LNCAP (cell line): ENCODE data around the gene ADARB2.

Experiments
- CTCF ChIP-seq: fragments of 450-650 bp; IDR thresholded peaks from 2 replicates; pipeline ENCODE4 v1.5.1; 2017; ENCODE audit warnings: mild to moderate bottlenecking

The ADARB2 gene

GRCh38 chr10:1179346-1180070 is 557.8 kb downstream of the ADARB2 start:
- TF ChIP-seq CTCF = no peak

DNA sequence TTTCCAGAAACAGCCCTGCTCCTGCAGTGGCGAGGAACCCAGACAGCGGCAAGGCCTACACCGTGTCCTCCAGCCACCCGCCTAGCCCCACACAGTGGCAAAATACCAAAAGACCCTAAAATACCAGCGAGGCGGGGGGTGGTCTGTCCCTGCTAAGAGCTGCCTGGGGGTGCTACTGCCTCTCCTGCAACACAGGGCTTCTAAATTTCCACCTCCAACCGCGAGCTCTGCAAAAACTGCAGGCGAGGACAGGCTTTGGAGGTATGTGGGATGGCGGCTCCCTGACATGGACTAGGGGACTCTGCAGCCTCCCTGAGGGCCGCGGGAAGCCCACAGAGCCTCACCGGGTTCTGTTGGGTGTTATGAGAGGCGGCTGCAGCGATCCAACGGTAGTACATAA is 558.8 kb downstream of the ADARB2 start:
- no peak for TF ChIP-seq CTCF

GRCh38 chr10:1177936-1178335 is 559.4 kb downstream of the ADARB2 start:
- no peak for TF ChIP-seq CTCF

GRCh38 chr10:1175956-1176565 is 561.3 kb downstream of the ADARB2 start:
- TF ChIP-seq CTCF = no peak

DNA sequence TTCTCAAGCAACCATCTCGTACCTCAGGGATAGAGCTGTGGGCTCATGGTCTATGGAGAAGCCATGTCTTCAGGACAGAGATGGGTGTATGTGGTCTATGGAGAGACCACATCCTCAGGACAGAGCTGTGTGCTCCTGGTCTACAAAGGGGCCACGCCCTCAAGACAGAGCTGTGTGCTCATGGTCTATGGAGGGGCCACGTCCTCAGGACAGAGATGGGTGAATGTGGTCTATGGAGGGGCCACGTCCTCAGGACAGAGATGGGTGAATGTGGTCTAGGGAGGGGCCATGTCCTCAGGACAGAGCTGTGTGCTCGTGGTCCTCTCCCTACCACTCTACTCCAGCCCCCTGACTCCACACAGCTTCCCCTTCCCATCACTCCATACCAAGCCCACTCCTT is 563.3 kb downstream of the ADARB2 start:
- TF ChIP-seq CTCF = no peak

DNA sequence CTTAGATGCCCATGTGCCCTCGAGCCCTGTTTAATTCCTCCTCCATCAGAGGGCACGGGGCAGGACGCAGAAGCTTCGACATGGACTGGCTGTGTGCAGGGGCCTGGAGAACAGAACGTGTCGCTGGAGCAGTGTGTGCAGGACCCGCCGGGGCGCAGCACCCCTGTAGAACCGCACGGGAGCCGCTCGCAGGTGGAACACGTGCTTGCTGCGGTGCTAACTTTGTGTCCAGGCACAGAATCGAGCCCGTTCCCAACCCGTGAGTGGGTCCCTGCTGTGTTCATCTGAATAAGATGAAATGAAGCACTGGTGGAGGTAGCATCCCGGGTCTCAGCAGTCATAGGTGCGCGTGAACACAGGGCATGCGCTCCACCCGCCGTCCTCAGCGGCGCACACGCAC is 564.2 kb downstream of the ADARB2 start:
- no peak for TF ChIP-seq CTCF

- TF ChIP-seq CTCF = no peak
Measured at GRCh38 chr10:1172256-1172984, 564.9 kb downstream of the ADARB2 start.
